Measurements from ENCODE around the gene SLC17A7. TPM values are rescaled to one million over a fixed set of nuclear protein-coding genes. Genes with fewer than 3 reads are reported as not detected.

The SLC17A7 gene
- total and polyA plus RNA-seq, 2 of the 13 experiments (the other 11 are each of a cell fraction or from before 2014, with no cell fraction given), result 0.32 TPM; not detected in 1

DNA sequence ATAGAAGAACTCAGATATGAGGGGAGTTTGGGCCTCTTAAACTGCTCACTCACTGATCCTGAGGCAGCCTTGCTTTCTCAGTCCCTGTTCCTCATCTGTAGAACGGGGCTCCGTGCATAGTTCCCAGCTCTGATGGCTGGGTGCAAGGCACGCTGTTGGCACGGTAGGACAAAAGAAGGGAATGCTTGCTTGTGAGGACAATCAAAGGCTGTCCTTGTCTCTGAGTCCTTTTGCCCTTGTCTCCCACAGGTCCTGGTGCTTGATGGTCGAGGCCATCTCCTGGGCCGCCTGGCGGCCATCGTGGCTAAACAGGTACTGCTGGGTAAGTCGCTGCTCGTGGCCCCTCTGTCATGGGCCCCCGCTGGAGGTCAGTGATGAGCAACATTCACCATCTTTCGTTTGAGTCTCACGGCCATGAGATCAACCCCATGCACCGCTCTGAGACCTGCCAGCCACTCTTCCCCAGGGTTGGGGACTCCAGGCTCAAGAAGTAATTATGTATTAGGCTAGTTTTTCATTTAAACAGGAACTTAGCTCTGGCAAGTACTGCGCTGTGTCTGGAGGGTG, 48.4 kb upstream of the SLC17A7 start:
- no peak overlapping the region for H2AFZ ChIP-seq (ENCODE audit: low read length)
- peak overlapping the region; percentile 90 for H3K4me2 ChIP-seq (ENCODE audit: low read depth, low read length)
- peak overlapping the region; percentile 93 to 98 (median 97); a peak in 5 of 6 replicates for H3K4me3 ChIP-seq (replicated peaks in 1 of 3; ENCODE audit: insufficient read depth in 1 of 3, low read depth in 2 of 3, low read length in 3 of 3)
- peak overlapping the region; percentile 87 for H3K27ac ChIP-seq (ENCODE audit: extremely low read length, insufficient read depth, low read length)
- 31% methylated on average over 9 of the region's 15 CpGs for WGBS (ENCODE audit: low lambda C conversion rate)
- in situ Hi-C loops (cut with HindIII; ENCODE audit: extremely low pct_ligation_motif_present, low pct_unique_long_range_greater_than_20kb) (no loop called here), intact Hi-C loops (cut with micrococcal nuclease; ENCODE audit: unreplicated experiment) (no loop called here)
- H3K36me3 ChIP-seq (replicated peaks in 1 of 2; ENCODE audit: control insufficient read depth in 1 of 2, insufficient read depth in 2 of 2, low read length in 2 of 2), result peaks cover 19 to 40% of the 10 kb centered on the region in 2 experiments
- ChIA-PET POLR2A (interaction anchor here (0.6 to 2.9 kb wide), 5 partner anchors 11 to 101 kb away, joined by 3 to 14 read pairs (median 4); partner anchors contain the start of genes ALDH16A1 and PRR12), CTCF (ENCODE audit: low intra/inter-chr PET ratio, low total read pairs) (no interaction called here)
- peaks cover 45% of the 10 kb centered on the region for H4K20me1 ChIP-seq (ENCODE audit: insufficient read depth, low read length)
- H3K79me2 ChIP-seq (ENCODE audit: insufficient read depth, low read length), result peaks cover 37% of the 10 kb centered on the region
- no peaks in the 10 kb centered on the region for H3K9me3 ChIP-seq (ENCODE audit: low read length)
- H3K9ac ChIP-seq (ENCODE audit: insufficient read depth, low read depth, low read length), result peak overlapping the region; percentile 100
- H3K27me3 ChIP-seq (ENCODE audit: control insufficient read depth in 1 of 2, insufficient read depth in 2 of 2, low read length in 2 of 2), result peaks cover 0 to 3% of the 10 kb centered on the region in 2 experiments; a peak in 1 of 5 replicates
- H3K4me1 ChIP-seq (ENCODE audit: insufficient read depth, low read length), result peaks cover 29% of the 10 kb centered on the region
- DNase-seq (ENCODE audit: low spot score) (peak; percentile 75), ATAC-seq (peak; percentile 61), FAIRE-seq (no peak)
- BruUV-seq (replicated peaks), result no TSS peak
- TF ChIP-seq KDM5A (IDR thresholded peaks at IDR 0.05; ENCODE audit: borderline replicate concordance, low read length) (no peak), DPF2 (CRISPR knock-in tag; IDR thresholded peaks at IDR 0.05; ENCODE audit: borderline replicate concordance, low read depth) (no peak), HNRNPK (IDR thresholded peaks at IDR 0.05; ENCODE audit: low read depth, low read length, poor library complexity, severe bottlenecking) (no peak), ZNF607 (CRISPR knock-in tag; IDR thresholded peaks at IDR 0.05; ENCODE audit: borderline replicate concordance) (no peak), MYNN (CRISPR knock-in tag; IDR thresholded peaks at IDR 0.05; ENCODE audit: low read depth) (no peak), ZFP41 (CRISPR knock-in tag; IDR thresholded peaks at IDR 0.05; ENCODE audit: borderline replicate concordance) (no peak)
- TF ChIP-seq, protein P1, sequence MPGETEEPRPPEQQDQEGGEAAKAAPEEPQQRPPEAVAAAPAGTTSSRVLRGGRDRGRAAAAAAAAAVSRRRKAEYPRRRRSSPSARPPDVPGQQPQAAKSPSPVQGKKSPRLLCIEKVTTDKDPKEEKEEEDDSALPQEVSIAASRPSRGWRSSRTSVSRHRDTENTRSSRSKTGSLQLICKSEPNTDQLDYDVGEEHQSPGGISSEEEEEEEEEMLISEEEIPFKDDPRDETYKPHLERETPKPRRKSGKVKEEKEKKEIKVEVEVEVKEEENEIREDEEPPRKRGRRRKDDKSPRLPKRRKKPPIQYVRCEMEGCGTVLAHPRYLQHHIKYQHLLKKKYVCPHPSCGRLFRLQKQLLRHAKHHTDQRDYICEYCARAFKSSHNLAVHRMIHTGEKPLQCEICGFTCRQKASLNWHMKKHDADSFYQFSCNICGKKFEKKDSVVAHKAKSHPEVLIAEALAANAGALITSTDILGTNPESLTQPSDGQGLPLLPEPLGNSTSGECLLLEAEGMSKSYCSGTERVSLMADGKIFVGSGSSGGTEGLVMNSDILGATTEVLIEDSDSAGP (CRISPR knock-in tag; IDR thresholded peaks at IDR 0.05; ENCODE audit: borderline replicate concordance), result peak; percentile 77
- TF ChIP-seq, protein P2, sequence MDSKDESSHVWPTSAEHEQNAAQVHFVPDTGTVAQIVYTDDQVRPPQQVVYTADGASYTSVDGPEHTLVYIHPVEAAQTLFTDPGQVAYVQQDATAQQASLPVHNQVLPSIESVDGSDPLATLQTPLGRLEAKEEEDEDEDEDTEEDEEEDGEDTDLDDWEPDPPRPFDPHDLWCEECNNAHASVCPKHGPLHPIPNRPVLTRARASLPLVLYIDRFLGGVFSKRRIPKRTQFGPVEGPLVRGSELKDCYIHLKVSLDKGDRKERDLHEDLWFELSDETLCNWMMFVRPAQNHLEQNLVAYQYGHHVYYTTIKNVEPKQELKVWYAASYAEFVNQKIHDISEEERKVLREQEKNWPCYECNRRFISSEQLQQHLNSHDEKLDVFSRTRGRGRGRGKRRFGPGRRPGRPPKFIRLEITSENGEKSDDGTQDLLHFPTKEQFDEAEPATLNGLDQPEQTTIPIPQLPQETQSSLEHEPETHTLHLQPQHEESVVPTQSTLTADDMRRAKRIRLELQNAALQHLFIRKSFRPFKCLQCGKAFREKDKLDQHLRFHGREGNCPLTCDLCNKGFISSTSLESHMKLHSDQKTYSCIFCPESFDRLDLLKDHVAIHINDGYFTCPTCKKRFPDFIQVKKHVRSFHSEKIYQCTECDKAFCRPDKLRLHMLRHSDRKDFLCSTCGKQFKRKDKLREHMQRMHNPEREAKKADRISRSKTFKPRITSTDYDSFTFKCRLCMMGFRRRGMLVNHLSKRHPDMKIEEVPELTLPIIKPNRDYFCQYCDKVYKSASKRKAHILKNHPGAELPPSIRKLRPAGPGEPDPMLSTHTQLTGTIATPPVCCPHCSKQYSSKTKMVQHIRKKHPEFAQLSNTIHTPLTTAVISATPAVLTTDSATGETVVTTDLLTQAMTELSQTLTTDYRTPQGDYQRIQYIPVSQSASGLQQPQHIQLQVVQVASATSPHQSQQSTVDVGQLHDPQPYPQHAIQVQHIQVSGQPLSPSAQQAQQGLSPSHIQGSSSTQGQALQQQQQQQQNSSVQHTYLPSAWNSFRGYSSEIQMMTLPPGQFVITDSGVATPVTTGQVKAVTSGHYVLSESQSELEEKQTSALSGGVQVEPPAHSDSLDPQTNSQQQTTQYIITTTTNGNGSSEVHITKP (CRISPR knock-in tag; IDR thresholded peaks at IDR 0.05; ENCODE audit: low read depth), result no peak
- TF ChIP-seq, protein P3, sequence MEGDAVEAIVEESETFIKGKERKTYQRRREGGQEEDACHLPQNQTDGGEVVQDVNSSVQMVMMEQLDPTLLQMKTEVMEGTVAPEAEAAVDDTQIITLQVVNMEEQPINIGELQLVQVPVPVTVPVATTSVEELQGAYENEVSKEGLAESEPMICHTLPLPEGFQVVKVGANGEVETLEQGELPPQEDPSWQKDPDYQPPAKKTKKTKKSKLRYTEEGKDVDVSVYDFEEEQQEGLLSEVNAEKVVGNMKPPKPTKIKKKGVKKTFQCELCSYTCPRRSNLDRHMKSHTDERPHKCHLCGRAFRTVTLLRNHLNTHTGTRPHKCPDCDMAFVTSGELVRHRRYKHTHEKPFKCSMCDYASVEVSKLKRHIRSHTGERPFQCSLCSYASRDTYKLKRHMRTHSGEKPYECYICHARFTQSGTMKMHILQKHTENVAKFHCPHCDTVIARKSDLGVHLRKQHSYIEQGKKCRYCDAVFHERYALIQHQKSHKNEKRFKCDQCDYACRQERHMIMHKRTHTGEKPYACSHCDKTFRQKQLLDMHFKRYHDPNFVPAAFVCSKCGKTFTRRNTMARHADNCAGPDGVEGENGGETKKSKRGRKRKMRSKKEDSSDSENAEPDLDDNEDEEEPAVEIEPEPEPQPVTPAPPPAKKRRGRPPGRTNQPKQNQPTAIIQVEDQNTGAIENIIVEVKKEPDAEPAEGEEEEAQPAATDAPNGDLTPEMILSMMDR (CRISPR knock-in tag; IDR thresholded peaks at IDR 0.05), result peak; percentile 77
- TF ChIP-seq, protein P4, sequence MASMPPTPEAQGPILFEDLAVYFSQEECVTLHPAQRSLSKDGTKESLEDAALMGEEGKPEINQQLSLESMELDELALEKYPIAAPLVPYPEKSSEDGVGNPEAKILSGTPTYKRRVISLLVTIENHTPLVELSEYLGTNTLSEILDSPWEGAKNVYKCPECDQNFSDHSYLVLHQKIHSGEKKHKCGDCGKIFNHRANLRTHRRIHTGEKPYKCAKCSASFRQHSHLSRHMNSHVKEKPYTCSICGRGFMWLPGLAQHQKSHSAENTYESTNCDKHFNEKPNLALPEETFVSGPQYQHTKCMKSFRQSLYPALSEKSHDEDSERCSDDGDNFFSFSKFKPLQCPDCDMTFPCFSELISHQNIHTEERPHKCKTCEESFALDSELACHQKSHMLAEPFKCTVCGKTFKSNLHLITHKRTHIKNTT (CRISPR knock-in tag; IDR thresholded peaks at IDR 0.05), result no peak
- TF ChIP-seq, protein P5, sequence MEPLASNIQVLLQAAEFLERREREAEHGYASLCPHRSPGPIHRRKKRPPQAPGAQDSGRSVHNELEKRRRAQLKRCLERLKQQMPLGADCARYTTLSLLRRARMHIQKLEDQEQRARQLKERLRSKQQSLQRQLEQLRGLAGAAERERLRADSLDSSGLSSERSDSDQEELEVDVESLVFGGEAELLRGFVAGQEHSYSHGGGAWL (CRISPR knock-in tag; IDR thresholded peaks at IDR 0.05), result peak; percentile 78
- TF ChIP-seq, protein P6, sequence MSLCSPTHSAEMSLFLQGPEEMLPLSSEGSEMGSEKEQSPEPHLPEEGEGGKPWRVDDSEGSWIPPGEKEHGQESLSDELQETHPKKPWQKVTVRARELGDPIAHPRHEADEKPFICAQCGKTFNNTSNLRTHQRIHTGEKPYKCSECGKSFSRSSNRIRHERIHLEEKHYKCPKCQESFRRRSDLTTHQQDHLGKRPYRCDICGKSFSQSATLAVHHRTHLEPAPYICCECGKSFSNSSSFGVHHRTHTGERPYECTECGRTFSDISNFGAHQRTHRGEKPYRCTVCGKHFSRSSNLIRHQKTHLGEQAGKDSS (CRISPR knock-in tag; IDR thresholded peaks at IDR 0.05; ENCODE audit: borderline replicate concordance, low read depth), result peak; percentile 19; the same call in 1 of the 2 replicates
